Upper lobe of left lung (tissue), 4 donors: Measurements from ENCODE around the gene PRKAG2.

Source experiments
- CTCF ChIP-seq, 6 experiments: fragments of 450-650 bp in 4 of 6; fragments of 200-600 bp in 2 of 6; sonication (generic) in 2 of 6; IDR thresholded peaks; one replicate each; pipeline ENCODE4 v1.5.1; 2016 to 2019; ENCODE audit warnings: antibody characterized with exemption in 6 of 6
- POLR2A ChIP-seq, 4 donors: fragments of 450-650 bp; IDR thresholded peaks; one replicate each; pipeline ENCODE4 v1.5.1; 2016 to 2017; ENCODE audit warnings: antibody characterized with exemption in 4 of 4, mild to moderate bottlenecking in 2 of 4
- POLR2AphosphoS5 ChIP-seq, 2 donors: sonication (generic); formaldehyde crosslinking; IDR thresholded peaks; one replicate each; pipeline ENCODE4 v1.5.1; 2017; ENCODE audit warnings: antibody characterized with exemption in 2 of 2

- TF ChIP-seq POLR2AphosphoS5 (IDR thresholded peaks at IDR 0.05) (no peak), POLR2A (IDR thresholded peaks at IDR 0.05) (no peak), CTCF (IDR thresholded peaks at IDR 0.05) (no peak)
These were observed 170.4 kb downstream of the PRKAG2 start for GRCh38 chr7:151706277-151707104.
